M059J (cell line): ENCODE measurements around the gene PIK3R5. TPM values are rescaled to one million over a fixed set of nuclear protein-coding genes. Genes with fewer than 3 reads are reported as not detected.
A peak's percentile ranks its signal among the peaks of the same experiment; 100 is the strongest.
"Not testable (repeated sequence)": the region's sequence is repeated elsewhere in the genome, so short reads cannot be mapped to it uniquely, and the experiment has no call there.

Experiments used
- DNase-seq: peaks from one replicate; pipeline ENCODE4 v3.0.0-alpha.2; 2012; ENCODE audit warnings: low read depth
- total RNA-seq: library from RNA; depleted of rRNA; stranded (reverse); fragments of >200 nt; shearing (Covaris generic); gene quantifications from 2 replicates; pipeline ENCODE4 v1.2.3, GENCODE V29; 2014

Gene PIK3R5
- total RNA-seq, 1 experiment from 2014 or later = not detected

- DNase-seq = no peak
Measured at GRCh38 chr17:8896641-8897635, 68.6 kb downstream of the PIK3R5 start.

- DNase-seq = no peak
Measured at GRCh38 chr17:8896087-8896486, 69.4 kb downstream of the PIK3R5 start.

GRCh38 chr17:8894673-8895578 lies 70.6 kb downstream of the PIK3R5 start:
- DNase-seq = peak; percentile 53

- DNase-seq = no peak
Measured at GRCh38 chr17:8894202-8894671, 71.3 kb downstream of the PIK3R5 start.

GRCh38 chr17:8893621-8894201 lies 71.8 kb downstream of the PIK3R5 start:
- no peak for DNase-seq

- no peak for DNase-seq
Measured at GRCh38 chr17:8893059-8893458, 72.4 kb downstream of the PIK3R5 start.

- peak; percentile 18 for DNase-seq
Measured at GRCh38 chr17:8892338-8892690, 73.2 kb downstream of the PIK3R5 start.

- no peak for DNase-seq
Measured at GRCh38 chr17:8890671-8891070, 74.8 kb downstream of the PIK3R5 start.

- DNase-seq = no peak
Measured at GRCh38 chr17:8889458-8890210, 75.9 kb downstream of the PIK3R5 start.

GRCh38 chr17:8888704-8889302 lies 76.7 kb downstream of the PIK3R5 start:
- no peak for DNase-seq

GRCh38 chr17:8887834-8888703 lies 77.4 kb downstream of the PIK3R5 start:
- peak; percentile 62 for DNase-seq

- DNase-seq = no peak
Measured at GRCh38 chr17:8887301-8887700, 78.2 kb downstream of the PIK3R5 start.

- no peak for DNase-seq
Measured at GRCh38 chr17:8885967-8886684, 79.4 kb downstream of the PIK3R5 start.

GRCh38 chr17:8885163-8885966 lies 80.1 kb downstream of the PIK3R5 start:
- DNase-seq = not testable (repeated sequence)

GRCh38 chr17:8884336-8884990 lies 81.0 kb downstream of the PIK3R5 start:
- DNase-seq = no peak

- no peak for DNase-seq
Measured at GRCh38 chr17:8883353-8883752, 82.2 kb downstream of the PIK3R5 start.

GRCh38 chr17:8881606-8882005 lies 83.9 kb downstream of the PIK3R5 start:
- DNase-seq = no peak

- DNase-seq = no peak
Measured at GRCh38 chr17:8880466-8880865, 85.0 kb downstream of the PIK3R5 start.
